Hepatocyte (in vitro differentiated cells): Measurements from ENCODE around the gene NGFR. TPM values are rescaled to one million over a fixed set of nuclear protein-coding genes. Genes with fewer than 3 reads are reported as not detected.

Source experiments
- DNase-seq: peaks from one replicate; pipeline ENCODE4 v3.0.0-alpha.2; 2016; ENCODE audit warnings: low spot score
- H2AFZ ChIP-seq: fragments of 200-600 bp; sonication (generic); 2 replicates; pipeline ENCODE4 v1.6.0; 2016; ENCODE audit warnings: antibody characterized with exemption, mild to moderate bottlenecking
- H3K27ac ChIP-seq: fragments of 200-600 bp; sonication (generic); 2 replicates; pipeline ENCODE4 v1.5.1; 2016; ENCODE audit warnings: mild to moderate bottlenecking
- H3K27me3 ChIP-seq: fragments of 200-600 bp; sonication (generic); 2 replicates; pipeline ENCODE4 v1.6.1; 2016
- H3K36me3 ChIP-seq: fragments of 200-600 bp; sonication (generic); replicated peaks from 2 replicates; pipeline ENCODE4 v1.5.1; 2016; ENCODE audit warnings: low read depth; ENCODE audit not compliant: insufficient read depth
- H3K4me1 ChIP-seq: fragments of 200-600 bp; sonication (generic); 2 replicates; pipeline ENCODE4 v1.5.1; 2016; ENCODE audit warnings: mild to moderate bottlenecking, moderate library complexity; ENCODE audit not compliant: insufficient read depth
- H3K4me2 ChIP-seq: fragments of 200-600 bp; sonication (generic); 2 replicates; pipeline ENCODE4 v1.6.0; 2016
- H3K4me3 ChIP-seq: fragments of 200-600 bp; sonication (generic); 2 replicates; pipeline ENCODE4 v1.5.1; 2016; ENCODE audit warnings: mild to moderate bottlenecking
- H3K79me2 ChIP-seq: fragments of 200-600 bp; sonication (generic); 2 replicates; pipeline ENCODE4 v1.6.0; 2017; ENCODE audit warnings: mild to moderate bottlenecking
- H3K9me2 ChIP-seq: fragments of 200-600 bp; sonication (generic); replicated peaks from 2 replicates; pipeline ENCODE4 v1.6.0; 2017; ENCODE audit warnings: mild to moderate bottlenecking; ENCODE audit not compliant: insufficient read depth
- H3K9me3 ChIP-seq: fragments of 200-600 bp; sonication (generic); 2 replicates; pipeline ENCODE4 v1.5.1; 2016; ENCODE audit warnings: low read depth, mild to moderate bottlenecking
- H4K20me1 ChIP-seq: fragments of 200-600 bp; sonication (generic); 2 replicates; pipeline ENCODE4 v1.6.0; 2016; ENCODE audit warnings: mild to moderate bottlenecking; ENCODE audit not compliant: insufficient read depth, poor library complexity, severe bottlenecking
- CTCF ChIP-seq: fragments of 200-600 bp; sonication (generic); IDR thresholded peaks from 2 replicates; pipeline ENCODE4 v1.5.1; 2016; ENCODE audit warnings: antibody characterized with exemption, mild to moderate bottlenecking; ENCODE audit not compliant: poor library complexity
- EZH2 ChIP-seq: fragments of 200-600 bp; sonication (generic); IDR thresholded peaks from 2 replicates; pipeline ENCODE4 v1.6.1; 2016; ENCODE audit warnings: antibody characterized with exemption, mild to moderate bottlenecking, borderline replicate concordance
- EZH2phosphoT487 ChIP-seq: fragments of 200-600 bp; sonication (generic); IDR thresholded peaks from one replicate; pipeline ENCODE4 v1.6.1; 2018; ENCODE audit warnings: antibody characterized with exemption, mild to moderate bottlenecking, low read depth, moderate library complexity; ENCODE audit not compliant: unreplicated experiment, severe bottlenecking
- WGBS: methylation state at CpG from one replicate; pipeline ENCODE4 v1.1.6; 2016; ENCODE audit warnings: low lambda C conversion rate; ENCODE audit errors: missing lambda C conversion rate; 5-methylcytosine and 5-hydroxymethylcytosine counted together
- polyA plus RNA-seq: library from polyadenylated mRNA; unstranded; fragments of >200 nt; fragmentation: Nextera tagmentation; extraction: Ambion mirVana; gene quantifications from 2 replicates; pipeline ENCODE4 v1.2.1, GENCODE V29; 2016
- total RNA-seq: library from RNA; depleted of rRNA; stranded (reverse); fragments of >200 nt; gene quantifications from 2 replicates; pipeline ENCODE4 v1.2.3, GENCODE V29; 2014

Gene NGFR
- total and polyA plus RNA-seq, 2 experiments from 2014 or later: 3.6 to 5.6 TPM

GRCh38 chr17:49450181-49450580 is 44.9 kb upstream of the NGFR start:
- no peaks in the 10 kb centered on the region for H3K79me2 ChIP-seq
- 88% methylated on average over 4 of the region's 4 CpGs for WGBS
- TF ChIP-seq CTCF (no peak), EZH2 (no peak), EZH2phosphoT487 (no peak)
- H2AFZ ChIP-seq: no peak overlapping the region
- H3K9me2 ChIP-seq: no peaks in the 10 kb centered on the region
- H3K27ac ChIP-seq: no peak overlapping the region
- H3K4me2 ChIP-seq: no peak overlapping the region
- H4K20me1 ChIP-seq: no peaks in the 10 kb centered on the region
- H3K4me3 ChIP-seq: no peak overlapping the region
- no peaks in the 10 kb centered on the region for H3K27me3 ChIP-seq
- DNase-seq: no peak
- H3K4me1 ChIP-seq: peaks cover 5% of the 10 kb centered on the region
- no peaks in the 10 kb centered on the region for H3K9me3 ChIP-seq
- H3K36me3 ChIP-seq: no peaks in the 10 kb centered on the region

- Histone ChIP-seq H3K4me3 (no peak overlapping the region), H3K4me2 (no peak overlapping the region), H3K79me2 (no peaks in the 10 kb centered on the region), H3K9me2 (no peaks in the 10 kb centered on the region), H4K20me1 (no peaks in the 10 kb centered on the region), H3K4me1 (peaks cover 6% of the 10 kb centered on the region), H3K36me3 (no peaks in the 10 kb centered on the region), H2AFZ (no peak overlapping the region), H3K27ac (no peak overlapping the region), H3K9me3 (no peaks in the 10 kb centered on the region), H3K27me3 (no peaks in the 10 kb centered on the region)
- no peak for DNase-seq
- 46% methylated on average over 3 of the region's 3 CpGs for WGBS
- TF ChIP-seq EZH2phosphoT487 (no peak), EZH2 (no peak), CTCF (no peak)
Observed at GRCh38 chr17:49450735-49451134, 44.4 kb upstream of the NGFR start.

DNA sequence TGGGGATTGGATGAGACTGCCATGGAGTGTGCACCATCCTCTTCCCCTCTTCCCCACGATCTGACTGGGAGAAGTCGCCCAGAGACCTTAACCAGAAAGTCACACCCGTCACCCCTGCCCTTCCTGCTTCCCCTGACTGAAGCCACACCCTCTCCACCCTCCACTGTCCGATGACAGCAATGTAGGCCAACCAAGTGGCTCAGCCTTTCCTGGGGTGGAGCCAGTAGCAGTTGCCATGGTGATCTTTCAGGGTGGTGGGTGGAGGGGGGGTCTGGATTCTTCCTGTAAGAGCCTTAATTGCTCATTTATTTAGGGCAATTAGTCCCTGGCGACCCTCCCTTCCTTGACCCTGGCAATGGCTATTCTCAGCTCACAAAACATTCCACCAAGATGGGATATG is 42.9 kb upstream of the NGFR start:
- no peak for TF ChIP-seq EZH2phosphoT487
- TF ChIP-seq EZH2: no peak
- no peak for TF ChIP-seq CTCF
- Histone ChIP-seq H3K36me3 (no peaks in the 10 kb centered on the region), H3K27me3 (no peaks in the 10 kb centered on the region), H4K20me1 (no peaks in the 10 kb centered on the region), H3K4me3 (no peak overlapping the region), H3K79me2 (no peaks in the 10 kb centered on the region), H3K27ac (no peak overlapping the region), H3K4me2 (no peak overlapping the region), H3K9me2 (no peaks in the 10 kb centered on the region), H3K4me1 (peaks cover 14% of the 10 kb centered on the region), H3K9me3 (no peaks in the 10 kb centered on the region), H2AFZ (no peak overlapping the region)
- DNase-seq: no peak
- 70% methylated on average over 5 of the region's 5 CpGs for WGBS

- no peaks in the 10 kb centered on the region for H3K79me2 ChIP-seq
- WGBS: 97% methylated on average over 5 of the region's 5 CpGs
- H3K27ac ChIP-seq: no peak overlapping the region
- H3K27me3 ChIP-seq: no peaks in the 10 kb centered on the region
- no peaks in the 10 kb centered on the region for H3K9me2 ChIP-seq
- H4K20me1 ChIP-seq: no peaks in the 10 kb centered on the region
- H3K4me3 ChIP-seq: no peak overlapping the region
- no peaks in the 10 kb centered on the region for H3K9me3 ChIP-seq
- no peak overlapping the region for H2AFZ ChIP-seq
- TF ChIP-seq EZH2phosphoT487 (no peak), EZH2 (no peak), CTCF (no peak)
- no peaks in the 10 kb centered on the region for H3K36me3 ChIP-seq
- DNase-seq: no peak
- no peak overlapping the region for H3K4me2 ChIP-seq
- peaks cover 14% of the 10 kb centered on the region for H3K4me1 ChIP-seq
Observed at GRCh38 chr17:49452661-49453060, 42.4 kb upstream of the NGFR start.
